ENCODE results near the gene THSD4.

DNA sequence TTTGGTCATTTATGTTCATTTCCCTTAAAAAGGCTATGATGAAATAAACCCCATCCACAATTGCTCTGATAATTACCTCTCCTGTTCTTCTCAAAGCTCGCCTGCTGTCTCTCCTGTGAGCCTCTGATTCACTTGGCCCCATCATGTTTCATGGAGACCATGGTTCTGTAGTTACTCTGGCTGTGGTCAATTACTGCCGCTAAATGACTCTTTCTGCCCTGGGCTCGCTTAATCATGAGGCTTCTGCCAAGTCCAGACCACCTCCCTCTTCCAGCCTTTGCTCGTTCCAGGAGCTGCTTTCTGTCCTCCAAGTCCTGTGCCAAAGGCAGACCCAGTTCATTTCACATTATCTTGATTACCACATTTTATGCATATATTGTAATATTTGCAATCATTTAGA lies 91.9 kb downstream of the THSD4 start:
- TF ChIP-seq, protein P1, sequence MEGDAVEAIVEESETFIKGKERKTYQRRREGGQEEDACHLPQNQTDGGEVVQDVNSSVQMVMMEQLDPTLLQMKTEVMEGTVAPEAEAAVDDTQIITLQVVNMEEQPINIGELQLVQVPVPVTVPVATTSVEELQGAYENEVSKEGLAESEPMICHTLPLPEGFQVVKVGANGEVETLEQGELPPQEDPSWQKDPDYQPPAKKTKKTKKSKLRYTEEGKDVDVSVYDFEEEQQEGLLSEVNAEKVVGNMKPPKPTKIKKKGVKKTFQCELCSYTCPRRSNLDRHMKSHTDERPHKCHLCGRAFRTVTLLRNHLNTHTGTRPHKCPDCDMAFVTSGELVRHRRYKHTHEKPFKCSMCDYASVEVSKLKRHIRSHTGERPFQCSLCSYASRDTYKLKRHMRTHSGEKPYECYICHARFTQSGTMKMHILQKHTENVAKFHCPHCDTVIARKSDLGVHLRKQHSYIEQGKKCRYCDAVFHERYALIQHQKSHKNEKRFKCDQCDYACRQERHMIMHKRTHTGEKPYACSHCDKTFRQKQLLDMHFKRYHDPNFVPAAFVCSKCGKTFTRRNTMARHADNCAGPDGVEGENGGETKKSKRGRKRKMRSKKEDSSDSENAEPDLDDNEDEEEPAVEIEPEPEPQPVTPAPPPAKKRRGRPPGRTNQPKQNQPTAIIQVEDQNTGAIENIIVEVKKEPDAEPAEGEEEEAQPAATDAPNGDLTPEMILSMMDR (IDR thresholded peaks at IDR 0.05; ENCODE audit: low read length) = no peak
- no peak for TF ChIP-seq EZH2 (optimal IDR thresholded peaks at IDR 0.05; ENCODE audit: low read depth, low read length)

Data from MM.1S (cell line).